SK-N-MC (cell line): ENCODE results near the gene GYS1.

Experiments used
- EZH2 ChIP-seq: fragments of 200-600 bp; sonication (generic); IDR thresholded peaks from one replicate; pipeline ENCODE4 v1.6.1; 2017; ENCODE audit warnings: antibody characterized with exemption
- POLR2AphosphoS5 ChIP-seq: IDR thresholded peaks from 2 replicates; pipeline ENCODE4 v1.6.1; 2012; ENCODE audit warnings: mild to moderate bottlenecking, low read depth, low read length, borderline replicate concordance

DNA sequence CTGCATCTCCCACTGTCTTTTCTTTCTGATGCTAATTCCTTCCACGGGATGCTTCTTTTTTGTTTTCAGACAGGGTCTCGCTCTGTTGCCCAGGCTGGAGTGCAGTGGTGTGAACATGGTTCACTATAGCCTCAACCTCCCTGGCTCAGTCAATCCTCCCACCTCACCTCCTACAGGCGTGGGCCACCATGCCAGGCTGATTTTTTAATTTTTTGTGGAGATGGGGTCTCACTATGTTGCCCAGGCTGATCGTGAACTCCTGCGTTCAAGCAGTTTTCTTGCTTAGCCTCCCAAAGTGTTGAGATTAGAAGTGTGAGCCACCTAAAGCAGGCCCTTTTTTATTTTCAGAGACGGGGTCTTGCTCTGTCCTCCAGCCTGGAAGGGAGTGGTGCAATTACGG is 4.8 kb downstream of the GYS1 start:
- no peak for TF ChIP-seq POLR2AphosphoS5
- no peak for TF ChIP-seq EZH2
